ENCODE measurements around the gene EIF4B.

EIF4B gene

DNA sequence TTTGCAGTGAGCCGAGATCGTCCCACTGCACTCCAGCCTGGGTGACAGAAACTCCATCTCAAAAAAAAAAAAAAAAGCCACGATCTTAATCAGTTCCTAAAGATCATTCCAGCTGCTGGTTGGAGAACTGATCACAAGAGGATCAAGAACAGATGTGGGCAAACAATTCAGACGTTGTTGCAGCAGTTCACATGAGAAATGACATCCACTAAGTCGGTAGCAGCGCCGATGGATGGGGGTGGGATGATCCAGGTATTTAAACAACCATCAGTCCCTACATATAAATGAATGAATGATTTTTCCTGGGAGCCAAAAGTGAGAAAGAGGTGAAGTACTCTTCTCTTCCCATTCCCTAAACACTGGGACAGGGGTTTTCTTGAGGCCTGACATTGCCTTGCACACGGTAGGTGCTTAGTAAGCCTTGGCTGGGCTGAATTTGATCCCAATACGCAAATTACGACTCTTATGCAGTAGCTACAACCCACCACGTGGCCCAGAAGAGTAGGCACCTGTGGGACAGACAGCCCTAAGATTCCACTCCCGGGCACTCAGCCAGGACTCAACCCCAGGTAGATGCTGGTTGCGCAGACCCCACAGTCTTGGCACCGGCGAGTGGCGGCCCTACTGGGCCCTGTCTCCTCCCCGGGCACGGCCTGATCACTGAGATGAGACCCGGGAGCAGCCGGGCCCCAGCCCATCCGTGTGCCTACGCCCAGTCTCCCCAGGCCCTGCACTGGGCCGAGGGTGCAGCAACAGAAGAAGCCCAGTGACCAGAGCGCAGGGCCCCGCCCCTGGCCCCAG is 72.4 kb downstream of the EIF4B start:
- TF ChIP-seq, protein P1, sequence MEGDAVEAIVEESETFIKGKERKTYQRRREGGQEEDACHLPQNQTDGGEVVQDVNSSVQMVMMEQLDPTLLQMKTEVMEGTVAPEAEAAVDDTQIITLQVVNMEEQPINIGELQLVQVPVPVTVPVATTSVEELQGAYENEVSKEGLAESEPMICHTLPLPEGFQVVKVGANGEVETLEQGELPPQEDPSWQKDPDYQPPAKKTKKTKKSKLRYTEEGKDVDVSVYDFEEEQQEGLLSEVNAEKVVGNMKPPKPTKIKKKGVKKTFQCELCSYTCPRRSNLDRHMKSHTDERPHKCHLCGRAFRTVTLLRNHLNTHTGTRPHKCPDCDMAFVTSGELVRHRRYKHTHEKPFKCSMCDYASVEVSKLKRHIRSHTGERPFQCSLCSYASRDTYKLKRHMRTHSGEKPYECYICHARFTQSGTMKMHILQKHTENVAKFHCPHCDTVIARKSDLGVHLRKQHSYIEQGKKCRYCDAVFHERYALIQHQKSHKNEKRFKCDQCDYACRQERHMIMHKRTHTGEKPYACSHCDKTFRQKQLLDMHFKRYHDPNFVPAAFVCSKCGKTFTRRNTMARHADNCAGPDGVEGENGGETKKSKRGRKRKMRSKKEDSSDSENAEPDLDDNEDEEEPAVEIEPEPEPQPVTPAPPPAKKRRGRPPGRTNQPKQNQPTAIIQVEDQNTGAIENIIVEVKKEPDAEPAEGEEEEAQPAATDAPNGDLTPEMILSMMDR (conservative IDR thresholded peaks at IDR 0.05; ENCODE audit: control insufficient read depth, insufficient read depth, low read depth, low read length) = no peak
- DNase-seq (ENCODE audit: low read depth) = peak; percentile 50
- peak overlapping the region; percentile 65 for H3K4me3 ChIP-seq (ENCODE audit: control insufficient read depth, low read depth, low read length)

DNA sequence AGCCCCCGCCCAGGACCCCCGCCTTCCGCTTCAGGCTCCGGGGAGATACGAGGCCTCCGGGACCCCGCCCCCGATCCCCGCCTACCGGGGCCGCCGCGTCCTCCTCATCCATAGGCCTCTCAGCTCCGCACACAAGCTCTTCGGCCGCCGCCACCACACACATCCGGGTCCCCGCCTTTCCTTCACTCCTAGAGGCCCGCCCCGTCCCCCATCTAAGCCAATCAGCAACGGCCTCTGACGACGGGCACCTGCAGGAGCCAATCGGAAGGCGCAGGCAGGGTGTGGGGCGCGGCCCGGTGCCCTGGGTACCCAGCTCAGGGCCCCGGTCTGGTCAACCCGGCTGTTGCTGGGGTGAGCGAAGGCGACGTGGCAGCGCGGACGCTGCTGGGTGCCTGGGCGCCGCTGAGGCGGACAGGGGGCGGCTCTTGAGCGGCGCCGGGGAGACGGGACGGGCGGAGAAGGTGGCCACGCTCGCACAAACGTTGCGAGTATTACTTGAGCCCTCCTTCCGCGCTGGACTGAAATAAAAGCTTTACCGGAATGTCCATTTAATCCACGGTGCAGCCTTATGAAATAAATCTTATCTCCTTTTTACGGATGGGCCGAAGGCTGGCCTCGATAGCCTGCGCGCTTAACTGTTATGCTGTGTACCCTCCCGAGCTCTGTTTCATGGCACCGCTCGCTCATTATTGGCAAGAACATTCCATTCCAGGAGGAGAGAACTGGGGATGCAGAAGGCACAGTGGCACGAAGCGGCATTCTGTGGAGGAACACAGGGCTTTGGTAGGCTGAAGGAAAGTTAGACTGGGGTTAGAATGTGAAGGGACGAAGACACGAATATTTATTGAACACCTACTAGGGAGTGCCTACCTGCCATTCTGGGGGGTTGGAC is 73.2 kb downstream of the EIF4B start, which contains the start of gene SPRYD3:
Gene SPRYD3 (minus strand): TSS at position 165 of the 892 bp plus-strand sequence. CDS start 57 bp downstream, at position 108.
- TF ChIP-seq, protein P1 (conservative IDR thresholded peaks at IDR 0.05; ENCODE audit: control insufficient read depth, insufficient read depth, low read depth, low read length) = no peak
- DNase-seq (ENCODE audit: low read depth) = peak; percentile 94
- H3K4me3 ChIP-seq (ENCODE audit: control insufficient read depth, low read depth, low read length) = peak within 1 kb of the TSS; percentile 66

DNA sequence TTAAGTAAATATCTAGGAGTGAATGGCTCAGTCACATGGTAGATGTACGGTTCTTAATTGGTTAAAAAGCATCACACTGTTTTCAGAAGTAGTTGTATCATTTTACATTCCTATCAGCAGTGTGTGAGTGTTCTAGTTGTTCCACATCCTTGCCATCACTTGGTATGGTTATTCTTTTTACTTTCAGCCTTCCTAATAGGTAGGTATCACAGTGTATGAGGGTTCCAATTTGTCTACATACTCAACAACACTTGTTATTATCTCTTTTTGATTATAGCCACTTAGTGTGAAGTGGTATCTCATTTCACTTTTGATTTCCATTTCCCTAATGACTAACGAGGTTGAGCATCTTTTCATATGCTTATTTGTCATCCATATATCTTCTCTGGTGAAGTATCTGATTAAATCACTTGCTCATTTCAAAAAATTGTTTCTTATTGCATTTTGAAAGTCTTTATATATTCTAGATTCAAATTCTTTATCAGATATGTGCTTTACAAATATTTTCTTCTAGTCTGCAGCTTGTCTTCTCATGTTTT is 76.5 kb downstream of the EIF4B start:
- no peak overlapping the region for H3K4me3 ChIP-seq (ENCODE audit: control insufficient read depth, low read depth, low read length)
- no peak for DNase-seq (ENCODE audit: low read depth)
- TF ChIP-seq, protein P1 (conservative IDR thresholded peaks at IDR 0.05; ENCODE audit: control insufficient read depth, insufficient read depth, low read depth, low read length) = no peak

DNA sequence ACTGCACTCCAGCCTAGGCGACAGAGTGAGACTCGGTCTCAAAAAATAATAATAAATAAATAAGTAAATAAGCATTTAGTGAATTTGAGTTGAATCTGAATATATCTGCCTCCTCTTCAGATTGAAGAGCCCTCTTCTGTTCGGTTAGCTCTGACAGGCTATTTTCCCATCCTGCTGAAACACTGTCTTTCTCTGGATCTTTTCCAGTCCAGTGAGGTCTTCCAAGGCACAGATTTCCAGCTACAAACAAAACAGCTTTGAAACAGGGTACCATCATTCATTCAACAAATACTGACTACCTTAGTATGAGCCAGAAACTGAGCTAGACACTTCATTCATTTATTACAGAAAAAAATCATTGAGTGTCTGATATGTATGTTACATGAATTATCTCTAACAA is 80.1 kb downstream of the EIF4B start:
- TF ChIP-seq, protein P1 (conservative IDR thresholded peaks at IDR 0.05; ENCODE audit: control insufficient read depth, insufficient read depth, low read depth, low read length) = no peak
- H3K4me3 ChIP-seq (ENCODE audit: control insufficient read depth, low read depth, low read length) = no peak overlapping the region
- no peak for DNase-seq (ENCODE audit: low read depth)

DNA sequence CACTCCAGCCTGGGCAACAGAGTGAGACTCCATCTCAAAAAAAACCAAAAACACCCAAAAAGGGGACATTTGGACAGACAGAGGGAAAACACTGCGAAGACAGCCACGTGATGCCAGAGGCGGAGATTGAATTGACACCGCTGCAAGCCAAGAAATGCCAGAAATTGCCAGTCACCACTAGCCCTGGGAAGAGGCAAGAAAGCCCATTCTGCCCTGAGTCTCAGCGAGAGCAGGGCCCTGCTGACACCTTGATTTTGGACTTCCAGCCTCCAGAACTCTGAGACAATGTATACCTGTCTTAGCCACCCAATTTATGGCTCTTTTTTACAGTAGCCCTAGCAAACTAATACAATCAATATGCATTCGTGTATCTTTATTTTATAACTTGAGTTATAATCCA is 83.8 kb downstream of the EIF4B start:
- DNase-seq (ENCODE audit: low read depth) = no peak
- TF ChIP-seq, protein P1 (conservative IDR thresholded peaks at IDR 0.05; ENCODE audit: control insufficient read depth, insufficient read depth, low read depth, low read length) = no peak

DNA sequence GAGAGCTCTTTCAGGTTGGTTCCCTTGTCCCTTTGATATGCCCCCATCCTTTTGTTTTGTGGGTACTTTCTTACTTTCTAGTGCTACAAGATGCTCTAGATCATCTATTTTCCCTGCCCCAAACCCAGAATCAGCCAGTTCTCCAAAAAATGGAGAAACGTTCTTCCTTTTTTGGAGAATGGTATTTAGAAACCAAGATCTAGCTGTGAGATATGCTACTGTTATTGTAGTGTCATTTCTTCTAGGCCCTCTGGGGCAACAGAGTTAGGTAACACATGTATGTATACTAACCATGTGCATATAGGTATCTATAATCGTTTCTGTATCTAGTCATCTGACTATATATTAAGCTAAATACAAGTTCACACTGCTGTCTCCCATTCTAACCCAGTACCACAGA is 84.3 kb downstream of the EIF4B start:
- TF ChIP-seq, protein P1 (conservative IDR thresholded peaks at IDR 0.05; ENCODE audit: control insufficient read depth, insufficient read depth, low read depth, low read length) = no peak
- no peak for DNase-seq (ENCODE audit: low read depth)
- no peak overlapping the region for H3K4me3 ChIP-seq (ENCODE audit: control insufficient read depth, low read depth, low read length)

More for the DNA sequence above, 83.8 kb downstream of the EIF4B start:
- no peak overlapping the region for H3K4me3 ChIP-seq (ENCODE audit: control insufficient read depth, low read depth, low read length)
